Anterior cingulate cortex (tissue), 58 donors: ENCODE data around the gene LMO2.
A peak's percentile ranks its signal among the peaks of the same experiment; 100 is the strongest.

Experiments
- DNase-seq, 58 donors: peaks; one replicate each; lab custom pipeline; 2025; lab: John Stamatoyannopoulos, UW

The LMO2 gene

DNA sequence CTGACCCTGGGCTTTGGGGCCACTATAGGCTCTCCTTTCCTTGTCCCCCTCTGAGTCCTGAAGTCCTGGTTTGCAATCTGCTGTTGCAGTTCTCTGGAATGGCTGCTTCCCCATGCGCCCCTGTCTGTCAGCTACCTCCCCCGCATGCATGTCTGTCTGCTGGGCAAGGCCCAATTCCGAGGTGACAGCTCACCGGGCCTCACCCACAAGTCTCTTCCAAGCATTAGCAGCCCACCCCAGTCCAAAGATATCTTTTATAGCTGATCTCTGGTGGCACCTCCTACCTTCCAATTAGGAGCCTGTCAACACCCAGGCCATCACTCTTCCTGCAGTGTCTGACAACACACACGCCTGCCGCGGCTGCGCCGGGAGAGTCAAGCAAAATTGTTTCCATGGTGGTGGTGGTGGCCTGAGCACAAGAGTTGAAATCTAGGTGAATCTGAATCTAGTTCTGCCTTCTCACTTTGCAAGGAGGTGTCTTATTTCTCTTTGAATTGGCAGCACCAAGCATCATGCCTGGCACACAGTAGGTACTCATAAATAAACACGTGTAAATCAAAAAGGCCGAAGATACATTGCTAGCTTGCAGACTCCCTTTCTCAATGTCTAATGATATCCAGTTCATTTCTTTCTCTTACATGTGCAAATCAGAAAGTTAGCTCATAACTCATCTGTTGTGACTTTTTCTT, 1.2 kb upstream of the LMO2 start:
- no peak for DNase-seq

DNA sequence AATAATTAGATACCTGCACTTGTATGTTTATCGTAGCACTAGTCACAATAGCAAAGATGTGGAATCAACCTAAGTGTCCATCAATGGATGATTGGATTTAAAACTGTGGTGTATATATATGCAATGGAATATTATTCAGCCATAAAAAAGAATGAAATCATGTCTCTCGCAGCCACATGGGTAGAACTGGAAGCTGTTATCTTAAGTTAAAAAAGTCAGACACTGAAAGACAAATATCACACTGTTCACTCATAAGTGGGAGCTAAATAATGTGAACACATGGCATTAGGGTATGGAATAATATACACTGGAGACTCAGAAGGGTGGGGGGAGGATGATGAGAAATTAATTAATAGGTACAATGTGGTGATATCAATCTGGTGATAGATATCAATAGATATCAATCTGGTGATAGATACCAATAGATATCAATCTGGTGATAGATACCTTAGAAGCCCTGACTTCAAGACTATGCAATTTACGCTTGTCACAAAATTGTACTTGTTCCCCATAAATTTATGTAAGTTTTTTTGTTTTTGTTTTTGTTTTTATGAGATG, 2.0 kb downstream of the LMO2 start:
- no peak for DNase-seq

DNA sequence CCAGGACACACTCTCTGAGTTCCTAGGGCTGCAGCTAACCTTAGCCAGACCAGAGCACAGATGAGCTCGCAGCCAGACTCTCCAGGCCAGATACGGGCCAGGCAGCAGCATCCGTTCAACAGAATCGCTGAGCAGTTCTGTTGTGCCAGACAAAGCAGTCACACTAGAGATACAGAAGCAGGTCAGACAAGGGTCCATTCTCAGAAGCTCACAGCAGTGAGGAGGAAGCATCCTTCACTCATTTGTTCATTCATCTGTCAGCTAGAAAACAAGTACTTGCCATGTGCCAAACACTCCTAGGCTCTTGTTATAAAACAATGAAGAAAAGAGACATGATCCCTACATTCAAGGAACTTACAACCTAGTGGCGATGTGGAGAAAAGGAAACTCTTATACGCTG, 2.6 kb downstream of the LMO2 start:
- no peak for DNase-seq

DNA sequence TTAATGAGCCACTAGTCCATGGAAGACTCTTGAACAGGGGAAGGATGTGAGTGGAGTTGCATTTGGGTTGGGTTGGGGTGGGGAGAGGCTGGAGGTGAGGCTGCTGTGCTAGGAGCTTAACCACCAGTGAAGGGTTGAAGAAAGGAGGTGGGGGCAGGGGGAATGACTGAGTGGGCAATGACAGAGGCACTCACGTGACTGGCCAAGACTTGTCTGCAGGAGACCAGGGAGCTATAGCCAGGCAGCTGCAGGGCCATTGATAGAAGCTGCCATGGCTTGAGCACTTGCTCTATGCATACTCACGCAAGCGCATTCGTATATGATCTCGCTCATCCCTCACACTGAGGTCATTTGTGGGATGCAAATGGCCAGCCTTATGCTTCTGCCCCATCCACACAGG, 4.0 kb downstream of the LMO2 start:
- DNase-seq: no peak

DNA sequence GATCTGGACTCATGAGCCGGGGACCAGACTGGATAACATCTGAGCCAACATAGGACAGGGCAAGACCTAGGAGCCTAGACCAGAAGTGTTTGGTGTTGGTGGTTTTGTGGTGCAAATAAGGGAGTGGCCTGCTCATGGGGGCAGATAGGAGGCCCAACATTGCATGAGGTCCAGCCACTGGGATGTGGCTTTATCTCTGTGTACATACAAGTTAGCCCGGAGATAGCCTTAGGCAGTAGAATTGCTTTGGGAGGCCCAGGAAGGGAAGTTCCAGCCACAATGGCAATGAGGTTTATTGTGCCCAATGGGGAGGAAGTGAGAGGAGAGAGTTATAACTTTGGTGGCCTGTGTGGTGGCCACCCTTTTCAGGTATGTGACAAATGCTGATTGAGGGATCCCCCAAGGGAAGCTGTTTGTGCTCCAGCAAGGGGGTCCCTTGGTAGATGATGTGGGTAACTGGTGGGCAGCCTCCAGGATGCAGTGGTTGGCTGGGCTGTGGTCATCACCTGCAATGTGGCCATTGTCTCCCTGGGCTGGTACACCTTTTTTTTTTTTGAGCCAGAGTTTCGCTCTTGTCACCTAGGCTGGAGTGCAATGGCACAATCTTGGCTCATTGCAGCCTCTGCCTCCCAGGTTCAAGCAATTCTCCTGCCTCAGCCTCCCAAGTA, 6.4 kb downstream of the LMO2 start:
- no peak for DNase-seq

DNA sequence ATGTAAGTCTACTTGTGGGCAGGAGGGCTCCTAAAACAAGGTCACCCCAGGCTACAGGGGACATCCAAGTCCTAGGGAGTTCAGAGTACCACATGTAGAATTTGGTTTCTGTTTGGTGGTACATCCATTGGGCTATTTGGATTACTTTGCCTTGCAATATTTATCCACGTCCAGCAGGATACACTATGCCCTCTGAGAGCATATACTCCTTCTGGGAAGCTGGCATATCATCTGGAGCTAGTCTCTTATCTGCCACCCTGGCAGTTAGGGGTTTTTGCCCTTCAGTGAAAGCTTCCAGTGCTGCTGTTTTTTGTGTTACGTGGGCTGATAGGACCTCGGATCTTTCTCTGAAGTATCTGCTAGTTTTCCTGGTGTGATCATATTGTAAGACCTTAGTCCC, 7.3 kb downstream of the LMO2 start:
- DNase-seq: no peak

DNA sequence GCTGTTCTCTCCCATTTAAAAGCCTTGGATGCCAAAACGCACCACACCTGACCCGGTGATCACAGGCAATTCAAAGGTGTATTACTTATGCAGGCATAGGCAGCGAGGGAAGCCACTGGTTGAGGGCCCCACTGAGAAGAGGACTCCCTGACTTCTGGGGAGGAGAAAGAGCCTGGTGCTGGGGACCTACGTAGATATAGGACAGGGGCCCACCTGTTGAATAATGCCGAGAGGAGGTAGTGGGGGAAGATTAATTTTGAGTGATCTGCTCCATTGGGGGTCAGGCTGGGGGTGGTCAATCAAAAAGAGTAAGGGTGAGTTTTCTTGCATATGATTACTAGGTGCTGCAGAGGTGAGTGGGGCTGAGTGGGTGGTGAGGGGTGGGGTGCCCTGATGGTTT, 7.8 kb downstream of the LMO2 start:
- DNase-seq: no peak

DNA sequence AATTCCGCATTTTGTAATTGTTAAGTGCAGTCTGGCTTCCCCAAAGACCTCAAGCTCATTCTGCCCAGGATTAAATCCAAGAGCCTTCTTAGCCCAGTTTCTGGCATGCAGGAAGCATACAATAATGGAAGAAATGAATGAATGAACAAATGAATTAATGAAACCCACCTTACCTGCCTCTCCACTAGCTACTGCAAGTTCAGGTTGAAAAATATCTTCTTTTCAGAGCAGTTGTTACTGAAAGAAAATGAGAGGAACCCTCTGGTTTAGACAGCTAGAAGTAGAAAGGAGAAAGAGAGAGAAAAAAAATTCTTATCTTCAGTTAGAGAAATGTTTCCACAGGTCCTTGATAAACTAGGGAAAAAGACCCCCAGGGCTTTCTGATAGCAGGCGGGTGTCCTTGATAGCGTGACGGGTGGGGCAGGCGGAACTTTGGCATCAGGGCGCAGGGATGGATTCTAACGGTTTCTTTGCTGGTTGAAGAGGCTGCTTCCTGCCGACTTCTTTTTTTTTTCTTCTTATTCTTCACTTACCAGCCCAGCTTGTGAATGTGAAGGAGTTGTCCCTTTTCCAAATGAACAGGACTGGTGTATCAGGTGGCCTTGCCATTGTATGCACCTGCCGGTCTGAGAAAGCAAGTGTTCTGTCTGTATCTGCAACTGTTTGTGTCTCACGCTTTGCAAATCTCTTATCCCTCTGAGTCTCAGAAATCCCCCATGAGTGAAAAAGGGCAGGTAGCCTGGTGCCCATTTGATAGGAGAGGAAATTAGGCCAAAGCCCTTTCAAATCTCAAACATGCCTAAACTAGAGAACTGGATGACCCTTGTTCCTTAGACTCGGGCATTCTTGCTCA, 10.0 kb downstream of the LMO2 start:
- DNase-seq: no peak

DNA sequence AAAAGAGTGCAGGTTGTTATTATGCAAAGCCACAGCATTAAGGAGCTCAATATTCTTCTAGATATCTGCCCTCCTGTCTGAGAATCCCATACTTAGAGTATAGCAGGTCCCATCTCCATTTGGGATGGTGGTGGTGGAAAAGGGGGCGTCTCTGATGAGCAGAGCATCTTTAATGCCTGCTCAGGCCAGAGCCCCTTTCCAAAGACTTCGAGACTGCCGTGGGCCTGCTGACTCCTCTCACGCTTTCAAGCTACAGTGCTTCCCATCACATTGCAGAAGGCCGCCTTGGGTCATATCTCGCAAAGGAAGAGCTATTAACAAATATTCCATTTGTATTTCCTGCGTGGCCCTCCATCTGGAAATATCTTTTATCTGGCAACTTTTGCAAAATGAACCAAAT, 10.9 kb downstream of the LMO2 start:
- no peak for DNase-seq

DNA sequence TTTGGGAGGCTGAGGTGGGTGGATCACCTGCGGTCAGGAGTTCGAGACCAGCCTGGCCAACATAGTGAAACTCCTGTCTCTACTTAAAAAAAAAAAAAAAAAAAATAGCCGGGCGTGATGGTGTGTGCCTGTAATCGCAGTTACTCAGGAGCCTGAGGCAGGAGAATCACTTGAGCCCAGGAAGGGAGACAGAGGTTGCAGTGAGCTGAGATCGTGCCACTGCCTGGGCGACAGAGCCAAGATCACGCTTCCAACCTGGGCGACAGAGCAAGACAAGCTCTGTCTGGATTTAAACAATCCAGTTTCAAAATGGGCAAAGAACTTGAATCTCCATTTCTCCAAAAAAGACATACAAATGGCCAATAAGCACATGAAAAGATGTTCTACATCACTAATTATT, 12.5 kb downstream of the LMO2 start:
- no peak for DNase-seq

DNA sequence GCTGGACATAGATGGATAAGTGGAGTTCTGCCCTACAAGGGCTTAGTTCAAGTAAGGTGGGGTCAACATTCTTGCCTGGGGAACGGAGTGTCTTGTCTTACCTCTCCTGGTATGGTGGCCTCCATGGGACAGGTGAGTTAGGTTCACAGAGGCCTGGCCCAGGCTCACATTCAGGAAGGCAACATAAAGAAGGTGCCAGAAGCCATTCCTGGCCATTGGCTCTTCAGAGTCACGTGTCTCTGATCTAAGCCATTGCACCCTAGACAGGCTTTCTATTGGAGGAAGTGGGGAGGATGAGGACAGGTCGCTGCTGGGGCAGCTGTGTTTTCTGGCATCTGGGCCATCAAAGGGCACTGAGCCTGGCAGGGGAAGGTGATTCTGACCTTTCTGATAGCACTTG, 14.8 kb downstream of the LMO2 start:
- DNase-seq: no peak

DNA sequence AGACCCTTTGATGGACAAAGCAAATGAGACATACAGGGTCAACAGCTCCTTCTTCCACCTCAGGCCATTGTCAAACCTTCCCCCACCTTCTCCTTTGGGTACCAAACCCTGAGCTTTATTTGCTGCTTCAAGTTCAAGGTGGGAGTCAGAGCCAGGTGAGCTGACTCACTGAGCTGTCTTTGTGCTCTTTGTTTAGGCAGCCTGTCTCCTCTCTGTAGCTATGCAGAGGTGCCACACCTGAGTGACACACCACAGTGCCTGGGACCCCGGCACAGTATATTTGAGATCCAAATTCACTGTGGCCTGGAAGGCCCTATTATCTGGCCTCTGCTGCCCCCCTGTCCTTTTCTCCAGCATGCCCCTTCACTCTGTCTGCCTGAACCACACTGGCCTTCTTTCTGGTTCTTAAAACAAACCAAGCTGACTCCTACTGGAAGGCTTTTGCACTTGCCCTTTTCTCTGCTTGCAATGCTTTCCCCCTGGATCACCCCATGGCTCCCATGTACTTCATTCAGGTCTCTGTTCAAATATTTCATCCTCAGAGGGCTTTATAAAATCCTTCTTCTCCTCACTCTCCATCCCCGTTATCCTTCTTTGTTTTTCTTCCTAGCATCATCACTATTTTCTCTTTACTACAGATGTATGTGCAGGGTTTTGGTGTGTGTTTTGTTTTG, 16.1 kb downstream of the LMO2 start:
- no peak for DNase-seq

DNA sequence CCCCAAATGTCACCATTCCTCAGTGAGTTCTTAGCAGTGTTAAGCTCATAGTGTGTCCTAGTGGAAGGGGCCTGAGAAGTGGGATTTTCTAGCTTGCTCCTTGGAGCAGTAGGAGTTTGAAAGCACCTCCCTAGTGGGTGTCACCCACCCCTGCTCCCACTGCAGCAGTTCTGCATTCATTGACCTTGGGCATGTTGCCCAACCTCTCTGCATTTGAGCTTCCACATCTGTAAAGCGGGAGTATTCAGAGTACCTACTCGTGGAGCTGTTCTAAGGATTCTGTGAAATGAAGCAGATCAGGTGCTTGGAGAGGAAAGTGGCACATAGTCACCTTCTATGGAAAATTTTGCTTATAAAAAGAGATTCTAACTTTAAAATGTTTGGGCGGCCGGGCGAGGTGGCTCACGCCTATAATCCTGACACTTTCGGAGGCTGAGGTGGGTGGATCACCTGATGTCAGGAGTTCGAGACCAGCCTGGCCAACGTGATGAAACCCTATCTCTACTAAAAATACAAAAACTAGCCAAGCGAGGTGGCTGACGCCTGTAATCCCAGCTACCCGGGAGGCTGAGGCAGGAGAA, 16.9 kb downstream of the LMO2 start:
- no peak for DNase-seq

DNA sequence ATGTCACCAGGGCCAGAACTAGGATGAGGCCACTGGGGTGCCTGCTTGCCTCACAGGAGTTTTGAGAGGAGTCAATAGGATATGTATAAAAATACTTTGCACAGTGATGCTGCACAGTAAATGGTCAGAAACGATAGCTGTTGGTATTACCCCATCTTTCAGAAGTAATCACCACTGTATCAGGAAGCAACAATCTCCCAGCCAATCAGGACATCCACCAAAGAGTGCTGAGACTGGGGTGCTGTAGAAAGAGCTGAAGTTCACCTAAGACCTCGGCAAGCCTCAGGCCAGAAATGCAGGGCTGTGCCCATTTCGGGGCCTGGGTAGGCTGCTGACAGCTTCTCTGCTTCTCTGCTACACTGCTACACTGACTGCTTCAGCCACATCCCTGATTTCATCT, 17.4 kb downstream of the LMO2 start:
- DNase-seq: no peak

DNA sequence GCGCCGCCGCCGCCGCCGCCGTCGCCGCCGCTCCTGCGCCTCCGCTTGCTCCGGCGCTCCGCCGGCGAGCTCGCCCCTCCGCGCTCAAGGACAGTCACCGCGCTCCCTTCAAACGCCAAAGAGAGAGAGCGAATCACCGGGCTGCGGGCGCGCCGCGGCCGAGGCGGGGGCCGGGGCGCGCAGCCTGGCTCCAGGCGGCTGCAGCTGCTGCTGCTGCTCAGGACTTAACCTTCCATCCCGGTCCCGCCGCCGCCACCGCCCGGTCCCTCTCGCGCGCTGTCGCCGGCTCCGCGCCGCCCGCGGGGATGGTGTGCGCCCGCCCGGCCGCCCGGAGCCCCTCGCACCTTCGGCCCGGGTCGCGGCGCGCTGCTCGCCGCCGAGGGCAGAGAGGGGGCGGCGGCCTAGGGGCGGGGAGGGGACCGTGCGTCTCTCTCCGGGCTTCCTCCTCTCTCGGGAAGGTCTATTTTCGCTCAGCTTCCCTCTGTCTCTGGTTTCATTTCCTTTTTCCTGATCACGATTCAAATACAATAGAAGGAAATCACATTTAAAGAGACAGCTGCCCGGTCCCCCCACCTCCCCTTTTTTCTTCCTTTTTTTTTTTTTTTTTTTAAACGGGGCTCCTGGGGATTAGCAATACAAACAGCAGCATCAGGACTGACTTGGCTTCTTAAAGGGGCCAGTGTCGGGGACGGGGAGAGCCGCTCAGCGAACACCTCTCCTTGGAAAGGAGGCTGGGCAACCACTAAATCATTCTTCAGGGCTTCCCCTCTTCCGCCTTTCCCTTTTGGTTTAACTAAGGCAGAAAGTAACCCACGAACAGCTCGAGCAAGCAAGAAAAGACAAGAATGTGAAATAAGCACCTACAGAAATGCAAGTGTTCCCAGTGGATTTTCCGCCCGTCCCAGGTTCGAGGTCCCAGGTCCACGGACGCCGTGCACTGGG, 22.1 kb downstream of the LMO2 start:
- DNase-seq: peak in 17 of 58 donors; percentile 7 to 52 (median 30)

DNA sequence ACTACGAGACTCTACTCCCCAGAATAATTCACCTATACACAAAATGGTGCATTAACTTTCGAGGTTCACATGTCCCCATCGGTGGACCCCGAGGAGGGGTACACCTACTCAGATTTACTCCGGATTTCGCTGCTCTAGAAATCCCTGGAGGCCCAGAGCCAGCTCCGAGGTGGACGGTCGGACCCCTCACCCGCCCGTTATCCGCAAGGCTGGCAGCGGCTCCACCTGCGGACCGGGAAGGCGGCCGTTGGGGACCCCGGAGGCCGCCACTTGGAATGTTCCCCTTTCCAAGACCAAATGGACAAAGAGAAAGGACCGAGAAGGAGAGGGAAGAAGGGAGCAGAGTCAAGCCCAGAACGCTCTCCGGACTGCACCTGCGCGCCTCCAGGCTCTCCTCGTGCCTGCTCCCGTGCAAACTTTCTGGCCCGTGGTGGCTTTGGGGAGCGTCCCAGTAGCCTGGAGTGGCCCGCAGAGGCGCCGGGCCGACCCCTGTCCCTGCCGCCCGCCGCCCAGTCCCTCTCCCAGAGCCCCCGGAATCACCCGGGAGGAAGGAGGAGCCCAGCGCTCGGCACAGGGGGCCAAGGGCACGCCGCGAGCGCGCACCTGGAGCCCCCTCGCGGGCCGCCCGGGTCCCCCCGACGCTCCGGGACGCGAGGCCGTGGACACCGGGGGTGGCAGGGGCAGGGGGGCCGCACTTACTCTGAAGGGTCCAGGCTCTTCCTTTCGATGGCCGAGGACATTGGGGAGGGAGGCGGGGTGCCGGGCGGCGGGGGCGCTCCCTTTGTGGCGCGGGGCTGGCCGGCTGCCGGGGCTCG, 23.0 kb downstream of the LMO2 start:
- no peak for DNase-seq

DNA sequence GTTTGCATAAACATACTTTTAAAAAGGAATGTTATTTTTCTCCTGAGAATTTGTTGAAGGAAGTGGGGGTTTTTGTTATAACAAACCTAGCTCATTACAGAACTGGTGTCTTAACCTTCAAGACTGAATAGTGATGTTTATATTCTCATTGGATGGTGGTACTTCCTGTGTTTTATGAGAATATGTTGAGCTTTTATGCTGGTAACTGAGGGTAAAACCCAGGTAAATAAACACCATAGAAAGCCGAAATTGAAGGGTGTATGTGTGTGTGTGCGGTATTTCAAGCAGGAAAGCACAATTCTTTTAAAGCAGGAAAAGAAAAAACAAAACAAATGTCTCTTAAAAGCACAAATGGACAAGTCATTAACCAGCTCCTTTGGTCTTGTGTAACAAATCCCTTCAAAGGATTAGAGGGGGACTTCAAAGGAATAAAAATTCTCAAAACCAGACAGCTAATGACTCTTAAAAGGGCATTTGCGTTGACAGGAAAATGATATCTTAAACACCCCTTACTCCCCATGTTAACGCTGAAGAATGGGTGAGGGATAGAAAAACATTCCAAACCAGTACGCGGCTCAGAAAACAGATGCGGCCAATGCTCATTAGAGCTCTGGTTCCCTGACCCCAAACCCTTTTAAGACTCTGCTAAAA, 23.8 kb downstream of the LMO2 start:
- DNase-seq: no peak

DNA sequence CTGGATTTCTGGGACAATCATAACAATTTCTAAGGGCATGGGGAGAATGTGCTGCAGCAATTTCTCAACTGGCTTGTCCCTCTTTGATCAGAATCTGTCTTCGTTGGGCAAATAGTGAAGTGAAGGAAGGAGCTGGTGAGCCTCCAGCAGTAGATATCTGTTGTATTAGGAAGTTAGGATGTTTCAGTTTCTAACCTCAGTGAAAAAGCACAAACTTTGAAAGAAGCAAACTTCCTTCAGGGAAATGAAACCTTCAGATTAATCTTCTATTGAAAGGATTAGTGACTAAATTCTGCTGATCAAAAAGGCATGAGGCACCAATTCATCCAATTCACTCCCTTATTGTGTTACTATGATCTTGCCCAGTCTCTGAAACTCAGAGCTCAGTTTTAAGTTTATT, 24.3 kb downstream of the LMO2 start:
- DNase-seq: no peak
